GM19467 (cell line): ENCODE data around the gene CYB5R3.
"Not testable (repeated sequence)": the region's sequence is repeated elsewhere in the genome, so short reads cannot be mapped to it uniquely, and the experiment has no call there.

ENCODE experiments used
- ATAC-seq: cut with Tn5 transposase; IDR thresholded peaks from one replicate; pipeline ENCODE4 v1.9.1; 2021; ENCODE audit warnings: mild to moderate bottlenecking, moderate library complexity; ENCODE audit not compliant: unreplicated experiment

The CYB5R3 gene

DNA sequence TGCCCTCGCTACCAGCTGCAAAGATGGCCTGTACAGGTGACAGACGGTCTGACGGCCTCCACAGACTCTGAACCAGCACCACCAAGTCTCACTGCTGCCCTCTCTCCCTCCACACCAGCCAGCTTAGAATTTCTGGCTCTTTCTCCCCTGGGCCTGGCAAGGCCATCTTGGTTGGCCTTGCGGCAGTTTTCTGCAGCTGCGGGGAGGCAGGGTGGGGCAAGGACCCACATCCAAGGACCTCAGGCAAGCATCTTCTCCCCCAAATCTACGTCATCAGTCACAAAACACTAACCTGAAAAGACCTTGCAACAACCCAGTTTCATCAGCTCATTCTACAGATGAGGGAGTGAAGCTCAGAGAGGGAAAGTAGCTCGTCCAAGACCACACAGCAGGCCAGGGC lies 22.8 kb downstream of the CYB5R3 start:
- no peak for ATAC-seq

DNA sequence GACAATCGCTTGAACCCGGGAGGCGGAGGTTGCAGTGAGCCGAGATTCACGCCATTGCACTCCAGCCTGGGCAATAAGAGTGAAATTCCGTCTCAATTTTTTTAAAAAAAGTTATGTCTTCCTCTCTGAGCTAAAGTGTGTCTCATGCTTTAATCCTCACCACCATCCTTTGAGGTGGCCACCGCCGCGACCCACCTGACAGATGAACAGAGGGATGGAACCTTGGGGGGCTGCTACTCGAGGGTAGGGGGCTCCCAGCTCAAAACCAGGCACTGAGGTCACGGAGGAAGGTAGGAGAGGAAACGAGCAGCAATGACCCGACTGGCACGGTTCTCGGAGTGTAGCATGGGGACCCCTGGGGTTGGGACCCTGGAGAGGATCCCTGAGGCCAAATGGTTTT lies 23.8 kb downstream of the CYB5R3 start:
- no peak for ATAC-seq

DNA sequence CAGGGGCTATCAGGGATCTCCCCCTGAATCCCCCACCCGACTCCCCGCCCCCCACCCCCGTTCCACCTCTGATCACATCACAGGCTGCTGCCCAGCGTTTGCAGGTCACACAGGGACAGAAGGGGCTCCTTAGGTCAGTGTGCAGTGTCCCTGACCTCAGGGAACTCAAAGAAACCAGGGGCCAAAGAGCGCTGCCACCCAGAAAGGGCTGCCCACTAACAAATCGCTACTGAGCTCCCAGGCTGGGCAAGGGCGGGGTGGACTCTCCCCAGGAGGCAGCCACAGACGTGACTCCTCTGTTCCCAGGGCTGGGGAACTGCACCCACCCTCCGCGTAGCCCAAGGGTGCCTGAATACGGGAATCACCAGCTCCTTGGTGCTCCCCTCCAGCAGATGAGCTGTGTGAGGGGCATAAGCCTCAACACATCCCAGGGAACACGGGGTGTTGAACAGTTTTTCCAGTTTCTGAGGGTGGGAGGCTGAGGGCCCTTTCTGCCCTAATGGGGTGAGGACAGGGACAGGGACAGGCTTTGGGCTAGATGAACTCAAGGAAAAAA lies 24.6 kb downstream of the CYB5R3 start:
- ATAC-seq: no peak

DNA sequence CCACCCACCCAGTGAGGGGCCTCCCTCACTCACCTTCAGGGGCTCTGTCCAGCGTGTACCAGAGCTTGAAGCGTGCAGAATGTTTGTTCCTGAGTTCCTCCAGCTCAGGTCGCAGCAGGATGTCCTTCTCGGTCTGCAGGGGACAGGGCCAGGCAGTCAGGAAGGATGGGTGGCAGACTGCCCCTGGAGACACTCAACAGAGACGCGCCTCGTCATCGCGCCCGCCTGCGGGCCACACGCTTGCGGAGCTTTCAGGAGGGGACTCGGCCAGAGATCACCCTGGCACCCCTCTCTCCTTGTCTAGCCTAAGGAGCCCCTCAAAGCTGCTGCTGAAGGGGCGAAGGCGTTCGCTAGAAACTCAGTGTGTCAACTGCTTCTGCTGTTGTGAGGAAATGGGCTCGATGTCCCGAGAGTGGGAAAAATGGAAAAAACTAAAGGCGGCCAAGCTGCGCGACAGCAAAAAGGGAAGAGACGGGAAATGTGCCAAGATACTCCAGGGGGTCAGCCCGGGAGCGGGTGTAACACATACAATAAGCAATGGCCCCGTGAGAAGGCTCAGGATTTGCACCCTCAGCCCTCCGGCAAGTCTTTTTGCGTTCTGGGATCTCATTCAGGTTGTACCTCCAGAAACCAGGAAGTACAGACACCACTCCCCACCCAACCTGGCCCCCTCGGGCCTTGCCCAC lies 25.3 kb downstream of the CYB5R3 start:
- no peak for ATAC-seq

DNA sequence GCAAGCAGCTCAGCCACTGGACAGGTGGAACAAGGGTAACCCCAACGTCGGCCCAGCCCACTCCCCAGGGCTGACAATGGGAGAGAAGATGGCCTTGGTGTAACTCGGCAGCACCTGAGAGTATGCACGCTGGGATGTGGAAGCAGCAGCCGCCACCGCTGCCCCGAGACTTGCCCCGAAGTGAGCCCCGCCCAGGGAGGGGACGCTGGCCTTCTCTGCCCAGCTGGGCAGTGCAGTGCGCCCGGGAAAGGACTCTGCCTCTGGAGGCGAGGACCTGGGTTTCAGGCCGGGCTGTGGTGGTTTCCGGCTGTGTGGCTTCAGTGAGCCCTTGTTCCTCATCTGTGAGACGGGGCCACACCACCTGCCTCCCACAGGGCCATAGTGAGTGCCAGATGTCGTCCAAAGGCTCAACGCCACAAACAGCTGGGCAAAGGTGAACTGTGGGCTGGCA lies 25.9 kb downstream of the CYB5R3 start:
- no peak for ATAC-seq

DNA sequence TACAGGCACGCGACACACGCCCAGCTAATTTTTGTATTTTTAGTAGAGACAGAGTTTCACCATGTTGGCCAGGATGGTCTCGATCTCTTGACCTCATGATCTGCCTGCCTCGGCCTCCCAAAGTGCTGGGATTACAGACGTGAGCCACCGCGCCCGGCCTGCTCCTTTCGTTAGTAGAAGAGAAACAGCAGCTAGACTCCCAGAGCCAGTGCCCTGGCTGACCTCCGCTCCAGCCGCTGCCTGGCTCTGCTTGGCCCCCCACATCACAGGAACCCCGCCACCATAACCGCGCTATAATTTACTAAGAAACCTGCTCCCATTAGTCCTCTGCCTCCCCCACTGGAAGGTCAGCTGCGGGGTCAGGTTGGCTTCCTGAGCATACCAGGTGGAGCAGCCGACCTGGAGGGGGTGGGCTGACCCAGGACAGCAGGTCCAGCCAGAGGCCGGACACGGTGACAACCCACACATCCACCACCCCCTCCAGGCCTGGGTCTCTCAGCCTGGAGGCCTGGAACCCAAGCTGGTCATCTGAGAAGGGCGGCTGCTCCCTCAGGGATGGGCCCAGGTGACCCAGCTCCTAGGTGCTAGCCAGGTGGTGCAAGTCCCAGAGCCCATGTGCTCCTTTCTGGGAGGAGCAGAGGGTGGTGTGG lies 27.0 kb downstream of the CYB5R3 start:
- ATAC-seq: no peak

DNA sequence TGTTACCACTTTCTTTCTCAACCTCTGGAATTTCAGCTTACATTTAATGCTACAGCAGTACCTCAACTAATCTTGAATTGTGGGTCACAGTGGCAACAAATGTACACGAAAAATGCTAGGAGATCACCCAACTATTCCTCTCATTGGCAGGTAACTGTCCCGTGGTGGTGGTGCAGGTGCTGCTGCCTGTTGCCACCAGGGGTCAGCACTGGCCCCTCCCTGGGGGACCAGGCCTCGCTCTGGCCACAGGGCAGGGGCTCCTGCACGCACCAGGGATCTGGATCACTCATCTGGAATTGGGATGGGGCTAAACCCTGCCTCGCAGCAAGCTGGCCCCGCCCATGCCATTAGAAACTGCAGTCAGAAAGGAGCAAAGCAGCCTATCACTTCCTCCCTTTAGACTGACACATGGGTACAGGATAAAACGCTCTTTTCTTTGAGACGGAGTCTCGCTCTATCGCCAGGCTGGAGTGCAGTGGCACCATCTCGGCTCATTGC lies 27.6 kb downstream of the CYB5R3 start:
- no peak for ATAC-seq

DNA sequence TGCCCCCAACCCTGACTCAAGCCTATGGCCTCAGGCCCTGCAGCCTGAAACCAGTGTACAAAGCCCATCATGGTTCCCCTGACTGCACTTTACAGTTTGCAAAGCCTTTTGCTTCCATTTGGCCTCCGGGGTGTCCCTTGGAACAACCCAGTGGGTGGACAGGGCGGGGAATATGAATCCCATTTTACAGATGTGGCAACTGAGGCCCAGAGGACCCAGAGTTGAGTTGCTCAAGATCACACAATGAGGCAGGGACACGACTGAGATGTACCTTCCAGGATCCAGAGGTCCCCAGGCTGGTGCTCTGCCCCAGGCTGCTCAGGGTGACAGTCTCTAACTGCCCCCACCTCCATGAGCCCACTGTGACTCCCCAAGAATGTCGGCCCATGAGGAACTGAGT lies 29.1 kb downstream of the CYB5R3 start:
- ATAC-seq: no peak

DNA sequence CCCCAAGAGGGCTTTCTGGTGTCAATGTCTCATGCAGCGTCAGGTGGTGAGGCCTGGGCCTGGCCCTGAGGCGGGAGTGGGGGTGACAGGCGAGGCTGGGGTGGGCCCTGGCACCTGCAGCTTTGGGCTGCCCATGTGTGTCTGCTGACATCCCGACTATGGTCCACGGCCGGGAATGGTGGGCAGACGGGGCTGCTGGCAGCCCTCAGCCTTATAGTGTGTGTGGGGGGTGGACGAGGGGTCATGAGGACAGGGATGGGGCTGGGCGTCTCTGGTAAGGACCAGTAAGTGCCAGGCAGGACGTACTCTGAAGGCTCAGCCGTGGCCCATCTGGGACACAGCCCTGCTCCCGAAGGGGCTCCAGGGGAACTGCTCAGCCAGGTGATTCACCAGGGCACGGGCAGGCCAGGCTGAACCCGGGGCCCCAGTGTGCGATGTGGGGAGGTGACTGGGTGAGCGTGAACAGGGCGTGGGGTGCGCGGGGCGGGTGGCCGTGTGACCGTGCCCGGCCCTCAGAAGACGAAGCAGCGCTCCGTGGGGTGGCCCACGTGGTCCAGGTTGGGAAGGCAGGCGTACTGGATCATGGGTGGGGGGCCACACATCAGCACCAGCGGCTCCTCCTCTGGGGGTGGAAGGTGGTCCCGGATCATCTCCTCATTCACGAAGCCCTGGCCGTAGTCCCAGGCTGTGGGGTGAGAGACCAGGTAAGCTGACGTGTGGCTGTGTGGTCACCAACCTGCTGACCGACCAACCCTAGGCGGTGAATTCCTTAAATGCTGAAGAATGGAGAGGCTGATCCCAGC lies 29.7 kb downstream of the CYB5R3 start:
- ATAC-seq: no peak

DNA sequence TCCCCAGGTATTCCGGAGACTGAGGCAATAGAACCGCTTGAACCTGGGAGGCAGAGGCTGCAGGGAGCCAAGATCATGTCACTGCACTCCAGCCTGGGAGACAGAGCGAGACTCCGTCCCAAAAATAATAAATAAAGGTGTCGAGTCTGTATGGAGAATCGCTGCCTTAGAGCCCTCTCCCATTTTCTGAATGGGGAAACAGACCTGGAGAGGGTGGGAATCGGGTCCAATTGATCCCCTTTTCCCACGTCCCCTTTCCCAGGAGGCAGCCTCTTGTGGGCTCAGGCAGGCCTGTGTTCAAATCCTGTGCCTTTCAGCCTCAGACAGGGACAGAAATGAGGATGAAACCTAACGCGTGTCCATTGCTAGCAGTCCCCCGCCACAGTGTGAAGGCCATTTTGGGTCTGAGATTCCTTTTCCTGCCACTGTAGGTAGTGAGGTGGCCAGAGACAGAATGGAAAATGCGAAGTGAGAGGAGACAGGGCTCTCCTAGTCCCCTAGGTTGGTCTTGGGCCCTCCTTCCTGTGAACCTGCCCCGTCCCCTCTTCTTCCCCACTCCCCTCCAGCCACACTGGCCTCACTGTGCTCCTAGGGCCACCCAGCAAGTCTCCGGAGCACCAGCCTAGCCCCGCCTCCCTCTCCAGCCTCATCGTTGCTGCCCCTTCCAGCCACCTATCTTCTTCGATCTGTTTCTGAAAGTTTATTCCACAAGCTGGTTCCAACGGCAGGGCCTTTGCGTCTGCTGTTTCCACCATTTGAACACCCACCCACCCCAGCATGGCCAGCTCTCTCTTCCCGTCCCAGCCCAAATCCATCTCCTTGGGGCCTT lies 31.8 kb downstream of the CYB5R3 start:
- ATAC-seq: no peak

DNA sequence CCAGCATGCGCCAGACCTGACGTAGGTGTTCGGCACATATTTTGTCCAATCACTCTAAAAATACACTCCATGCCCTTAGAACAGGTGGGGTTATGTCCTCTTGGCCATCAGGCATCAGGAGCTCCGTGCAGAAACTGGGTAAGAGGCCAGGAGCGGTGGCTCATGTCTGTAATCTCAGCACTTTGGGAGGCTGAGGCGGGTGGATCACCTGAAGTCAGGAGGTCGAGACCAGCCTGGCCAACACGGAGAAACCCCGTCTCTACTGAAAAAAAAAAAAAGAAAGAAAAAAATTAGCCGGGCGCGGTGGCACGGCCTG lies 33.4 kb downstream of the CYB5R3 start:
- not testable (repeated sequence) for ATAC-seq

DNA sequence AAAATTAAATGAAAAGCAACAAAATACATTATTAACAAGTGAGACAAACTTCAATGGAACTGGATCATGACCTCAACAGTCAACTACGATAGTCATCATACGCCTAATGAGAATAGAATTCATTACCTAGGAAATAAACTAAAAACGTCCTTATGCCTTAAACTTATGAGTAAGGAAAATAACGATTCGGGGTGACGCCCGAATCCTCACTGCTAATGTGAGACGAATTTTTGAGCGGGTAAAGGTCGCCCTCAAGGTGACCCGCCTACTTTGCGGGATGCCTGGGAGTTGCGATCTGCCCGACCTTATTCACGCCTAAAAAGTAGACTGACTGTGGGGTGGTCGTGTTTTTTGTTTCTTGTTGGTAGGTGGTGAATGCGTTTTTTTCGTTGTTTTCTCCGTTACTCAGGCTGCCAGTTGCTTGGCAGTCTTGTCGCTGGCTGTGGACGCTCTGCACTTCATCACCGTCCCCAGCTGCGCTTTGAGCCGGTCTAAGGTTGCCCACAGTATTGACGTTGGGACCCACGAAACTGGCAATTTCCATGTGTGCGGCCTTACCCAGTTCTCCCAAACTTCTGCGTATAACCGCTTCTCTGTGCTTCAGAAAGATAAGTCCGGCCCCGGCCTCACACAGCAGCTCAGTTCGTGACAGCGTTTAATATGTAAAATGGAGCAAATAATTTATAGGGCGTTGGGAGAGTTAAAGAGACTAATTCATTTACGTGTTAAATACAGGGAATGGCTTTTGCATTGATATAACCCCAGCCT lies 33.9 kb downstream of the CYB5R3 start:
- ATAC-seq: peak; percentile 63

DNA sequence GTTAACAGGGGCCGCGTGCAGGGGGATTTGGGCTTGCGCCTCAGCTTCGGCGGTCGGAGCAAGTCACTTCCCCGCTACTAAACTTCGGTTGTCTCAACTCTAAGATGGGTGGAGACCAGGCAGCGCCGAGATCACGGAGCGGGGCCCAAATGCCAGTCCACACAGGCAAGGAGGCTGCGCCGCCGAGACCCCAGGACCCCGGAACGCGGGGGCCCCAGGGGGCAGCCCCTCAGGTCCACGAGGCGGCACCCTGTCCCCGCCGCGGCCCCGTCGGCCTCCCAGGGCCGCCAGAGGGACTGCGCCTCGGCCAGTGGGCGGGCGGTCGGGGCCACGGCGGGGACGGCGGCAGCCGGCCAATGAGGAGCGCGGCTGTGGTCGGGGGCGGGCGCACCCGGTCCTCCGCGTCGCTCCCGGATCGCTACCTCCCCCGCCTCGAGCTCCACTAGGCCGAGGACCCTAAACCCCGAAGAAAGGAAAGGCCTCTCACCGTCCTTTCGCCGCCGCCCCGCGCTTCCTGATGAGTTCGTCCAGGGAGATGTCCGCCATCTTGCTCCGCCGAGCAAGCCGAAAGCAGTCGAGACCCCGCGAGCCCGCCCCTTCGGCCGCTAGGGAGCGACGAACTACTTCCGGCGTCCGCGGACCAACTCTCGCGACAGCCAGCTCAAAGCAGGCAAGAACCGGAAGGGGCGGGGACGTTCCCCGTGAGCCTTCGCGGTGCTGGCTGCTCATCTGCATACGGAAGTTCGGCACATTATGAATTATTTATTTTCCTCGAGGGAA lies 34.7 kb downstream of the CYB5R3 start, which contains the start of gene POLDIP3:
TSS of gene POLDIP3 (minus strand) at position 572 of the 780 bp plus-strand sequence. CDS start at position 546, 26 bp downstream.
- ATAC-seq: peak; percentile 55

DNA sequence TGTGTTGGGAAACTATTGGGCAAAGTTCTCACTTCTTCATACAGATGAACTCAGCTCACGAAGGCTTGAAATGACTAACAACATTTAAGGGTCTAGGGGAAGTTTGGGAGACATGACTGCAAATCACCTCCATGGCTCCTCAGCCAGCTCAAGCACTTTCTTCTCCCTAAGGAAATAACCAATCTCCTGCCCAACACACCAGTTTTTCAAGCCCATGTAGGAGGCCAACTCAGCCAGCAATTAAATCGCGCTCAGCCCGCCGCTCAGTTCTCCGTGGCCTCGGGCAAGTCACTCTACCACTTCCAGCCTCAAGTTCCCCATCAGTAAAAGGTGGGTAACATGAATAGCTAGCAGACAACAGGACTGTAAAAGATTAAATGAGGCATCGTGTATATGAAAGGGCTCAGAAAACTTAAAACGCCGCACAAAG lies 35.3 kb downstream of the CYB5R3 start:
- no peak for ATAC-seq

DNA sequence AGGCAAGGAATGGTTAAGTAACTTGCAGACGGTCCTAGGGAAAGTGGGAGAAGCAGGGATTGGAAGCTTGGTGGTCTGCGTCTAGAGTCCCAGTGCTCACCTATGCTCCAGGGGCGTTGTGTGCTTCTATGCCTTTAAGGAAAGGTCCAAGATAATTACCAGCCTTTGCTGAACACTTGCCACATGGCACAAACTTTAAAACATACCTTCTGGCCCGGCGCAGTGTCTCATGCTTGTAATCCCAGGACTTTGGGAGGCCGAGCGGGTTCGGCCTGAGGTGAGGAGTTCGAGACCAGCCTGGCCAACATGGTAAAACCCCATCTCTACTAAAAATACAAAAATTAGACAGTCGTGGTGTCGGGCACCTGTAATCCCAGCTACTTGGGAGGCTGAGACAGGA lies 36.9 kb downstream of the CYB5R3 start:
- no peak for ATAC-seq

DNA sequence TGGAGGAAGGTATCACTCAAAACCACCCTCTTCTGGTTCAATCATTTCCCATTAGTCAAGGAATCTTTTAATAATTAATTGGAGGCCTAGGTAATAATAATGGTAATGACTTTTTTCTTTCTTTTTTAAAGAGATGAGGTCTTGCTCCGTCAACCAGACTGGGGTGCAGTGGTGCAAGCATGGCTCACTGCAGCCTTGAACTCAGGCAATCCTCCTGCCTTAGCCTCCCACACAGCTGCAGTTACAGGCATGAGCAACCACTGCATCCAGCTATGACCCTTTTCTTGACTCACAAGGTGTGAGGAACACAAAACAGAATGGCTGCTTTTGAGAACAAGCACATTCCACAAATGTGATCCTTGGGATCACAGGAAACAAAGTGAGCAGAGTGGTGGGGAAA lies 38.1 kb downstream of the CYB5R3 start:
- no peak for ATAC-seq

DNA sequence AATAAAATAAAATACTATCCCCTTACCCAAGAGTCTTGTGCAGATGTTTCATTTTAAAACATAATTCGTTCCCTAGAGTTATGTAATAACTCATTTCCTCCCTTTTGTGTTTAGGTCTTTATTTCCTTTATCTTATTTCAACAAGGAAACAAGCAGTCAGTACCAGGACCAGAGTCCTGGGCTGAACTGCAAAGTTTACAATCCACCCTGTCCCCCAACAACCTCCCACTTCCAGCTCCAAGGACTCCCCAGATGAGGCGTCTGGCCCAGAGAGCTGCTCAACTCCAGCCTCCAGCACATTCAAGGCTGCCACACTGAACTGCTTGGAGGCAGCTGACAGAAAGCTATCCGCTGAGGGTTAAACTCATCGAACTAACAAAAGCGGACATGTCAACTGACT lies 39.0 kb downstream of the CYB5R3 start:
- no peak for ATAC-seq

DNA sequence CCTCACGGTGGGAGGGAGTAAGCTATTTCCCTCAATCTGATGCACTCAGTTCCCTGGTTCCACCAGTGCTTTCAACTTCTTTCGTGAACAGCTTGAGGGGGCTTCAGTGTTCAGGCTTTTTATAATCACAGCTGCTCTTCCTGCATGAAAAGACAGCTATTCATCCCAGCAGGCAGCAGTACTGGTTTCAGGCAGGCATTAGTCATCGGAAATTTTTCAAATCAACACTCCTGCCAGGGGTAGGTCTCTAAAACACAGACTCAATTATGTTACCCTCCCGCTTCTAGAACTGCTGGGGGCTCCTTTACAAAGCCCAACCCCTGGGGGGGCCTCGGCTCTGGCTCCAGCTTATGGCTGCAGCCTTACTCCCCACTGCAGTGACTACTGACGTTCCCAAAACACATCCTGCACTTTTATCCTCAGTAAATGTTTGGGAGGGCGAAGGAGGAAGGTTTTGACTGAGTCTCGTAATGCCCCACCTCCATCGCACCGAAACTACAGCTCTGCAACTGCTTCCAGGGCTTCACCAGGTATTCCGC lies 40.3 kb downstream of the CYB5R3 start:
- ATAC-seq: no peak
